Dedifferentiated amniotic fluid mesenchymal stem cell (primary cell): Measurements from ENCODE around the gene PTPRO.
"Not testable (repeated sequence)": the region's sequence is repeated elsewhere in the genome, so short reads cannot be mapped to it uniquely, and the experiment has no call there.

Experiments
- DNase-seq: peaks from one replicate; pipeline ENCODE4 v3.0.0-alpha.2; 2016; ENCODE audit errors: extremely low spot score

Gene PTPRO

GRCh38 chr12:15602051-15602672 is 279.9 kb downstream of the PTPRO start:
- DNase-seq: no peak

GRCh38 chr12:15603474-15604085 is 281.3 kb downstream of the PTPRO start:
- DNase-seq: no peak

- no peak for DNase-seq
These were observed 283.7 kb downstream of the PTPRO start for GRCh38 chr12:15605881-15606590.

GRCh38 chr12:15608406-15608805 is 286.1 kb downstream of the PTPRO start:
- no peak for DNase-seq

GRCh38 chr12:15608941-15609340 is 286.6 kb downstream of the PTPRO start:
- DNase-seq: no peak

GRCh38 chr12:15613981-15614380 is 291.7 kb downstream of the PTPRO start:
- peak; percentile 79 for DNase-seq

- DNase-seq: not testable (repeated sequence)
These were observed 294.2 kb downstream of the PTPRO start for GRCh38 chr12:15616495-15616894.

- no peak for DNase-seq
These were observed 298.6 kb downstream of the PTPRO start for GRCh38 chr12:15620741-15621539.

GRCh38 chr12:15625075-15625474 is 302.8 kb downstream of the PTPRO start:
- no peak for DNase-seq

- peak; percentile 31 for DNase-seq
These were observed 306.0 kb downstream of the PTPRO start for GRCh38 chr12:15627995-15628945.

- DNase-seq: peak; percentile 76
These were observed 306.8 kb downstream of the PTPRO start for GRCh38 chr12:15629108-15629507.

- DNase-seq: peak; percentile 43
These were observed 307.5 kb downstream of the PTPRO start for GRCh38 chr12:15629761-15630160.

GRCh38 chr12:15631007-15631715 is 308.9 kb downstream of the PTPRO start:
- DNase-seq: no peak

GRCh38 chr12:15632708-15633107 is 310.4 kb downstream of the PTPRO start:
- DNase-seq: no peak

GRCh38 chr12:15633201-15633600 is 310.9 kb downstream of the PTPRO start:
- no peak for DNase-seq

- DNase-seq: peak; percentile 32
These were observed 311.8 kb downstream of the PTPRO start for GRCh38 chr12:15634010-15634683.

- DNase-seq: no peak
These were observed 314.0 kb downstream of the PTPRO start for GRCh38 chr12:15636060-15636890.

- no peak for DNase-seq
These were observed 315.9 kb downstream of the PTPRO start for GRCh38 chr12:15638231-15638630.

- DNase-seq: peak; percentile 47
These were observed 322.4 kb downstream of the PTPRO start for GRCh38 chr12:15644700-15645099.
